Mesendoderm (in vitro differentiated cells): ENCODE measurements around the gene RASGRF1.

Experiments
- DNase-seq: peaks from one replicate; pipeline ENCODE4 v3.0.0; 2013
- H2AK5ac ChIP-seq: 2 replicates; pipeline ENCODE4 v1.6.1; 2013; ENCODE audit warnings: low read length, inconsistent platforms
- H2BK120ac ChIP-seq: 2 replicates; pipeline ENCODE4 v1.6.1; 2013; ENCODE audit warnings: low read depth, mild to moderate bottlenecking, low read length, moderate library complexity, mixed read lengths
- H2BK15ac ChIP-seq: replicated peaks from 2 replicates; pipeline ENCODE4 v1.6.1; 2013; ENCODE audit warnings: low read depth, mild to moderate bottlenecking, moderate library complexity
- H2BK5ac ChIP-seq: 2 replicates; pipeline ENCODE4 v1.6.1; 2013; ENCODE audit warnings: low read length, inconsistent platforms
- H3K18ac ChIP-seq: 2 replicates; pipeline ENCODE4 v1.6.1; 2013; ENCODE audit warnings: mild to moderate bottlenecking, low read length, mixed read lengths
- H3K23ac ChIP-seq: one replicate; pipeline ENCODE4 v1.6.1; 2013; ENCODE audit warnings: low read length
- H3K27ac ChIP-seq: 2 replicates; pipeline ENCODE4 v1.5.1; 2013; ENCODE audit warnings: low read depth, mild to moderate bottlenecking, inconsistent platforms, low read length, moderate library complexity
- H3K27me3 ChIP-seq: 2 replicates; pipeline ENCODE4 v1.6.1; 2013; ENCODE audit warnings: low read length, control low read depth, mild to moderate bottlenecking, inconsistent platforms; ENCODE audit not compliant: insufficient read depth, poor library complexity
- H3K36me3 ChIP-seq: 2 replicates; pipeline ENCODE4 v1.6.1; 2013; ENCODE audit warnings: low read length, inconsistent platforms; ENCODE audit not compliant: control insufficient read depth, insufficient read depth
- H3K4ac ChIP-seq: one replicate; pipeline ENCODE4 v1.6.1; 2013; ENCODE audit warnings: low read depth, mild to moderate bottlenecking, low read length, moderate library complexity
- H3K4me1 ChIP-seq: 2 replicates; pipeline ENCODE4 v1.6.1; 2013; ENCODE audit warnings: low read depth, low read length, inconsistent platforms; ENCODE audit not compliant: control insufficient read depth
- H3K4me2 ChIP-seq: 2 replicates; pipeline ENCODE4 v1.6.1; 2013; ENCODE audit warnings: low read length
- H3K4me3 ChIP-seq: 2 replicates; pipeline ENCODE4 v1.5.1; 2013; ENCODE audit warnings: mild to moderate bottlenecking, low read length
- H3K56ac ChIP-seq: one replicate; pipeline ENCODE4 v1.6.1; 2013; ENCODE audit warnings: low read length
- H3K79me1 ChIP-seq: 2 replicates; pipeline ENCODE4 v1.6.1; 2013; ENCODE audit warnings: low read length, inconsistent platforms
- H3K79me2 ChIP-seq: 2 replicates; pipeline ENCODE4 v1.6.1; 2013; ENCODE audit warnings: mild to moderate bottlenecking, low read length; ENCODE audit not compliant: control insufficient read depth, insufficient read depth
- H3K9ac ChIP-seq: 2 replicates; pipeline ENCODE4 v1.6.1; 2013; ENCODE audit warnings: low read length, inconsistent platforms
- H4K5ac ChIP-seq: one replicate; pipeline ENCODE4 v1.6.1; 2013; ENCODE audit warnings: low read length
- H4K8ac ChIP-seq: one replicate; pipeline ENCODE4 v1.6.1; 2013; ENCODE audit warnings: low read depth, mild to moderate bottlenecking, control low read depth, low read length, moderate library complexity
- WGBS: extraction: QIAGEN DNeasy Blood & Tissue Kit; methylation state at CpG from one replicate; pipeline ENCODE4 v1.1.7; 2013; ENCODE audit warnings: low lambda C conversion rate, missing lambda C conversion rate; ENCODE audit not compliant: insufficient coverage; ENCODE audit errors: extremely low coverage; 5-methylcytosine and 5-hydroxymethylcytosine counted together

Gene RASGRF1

DNA sequence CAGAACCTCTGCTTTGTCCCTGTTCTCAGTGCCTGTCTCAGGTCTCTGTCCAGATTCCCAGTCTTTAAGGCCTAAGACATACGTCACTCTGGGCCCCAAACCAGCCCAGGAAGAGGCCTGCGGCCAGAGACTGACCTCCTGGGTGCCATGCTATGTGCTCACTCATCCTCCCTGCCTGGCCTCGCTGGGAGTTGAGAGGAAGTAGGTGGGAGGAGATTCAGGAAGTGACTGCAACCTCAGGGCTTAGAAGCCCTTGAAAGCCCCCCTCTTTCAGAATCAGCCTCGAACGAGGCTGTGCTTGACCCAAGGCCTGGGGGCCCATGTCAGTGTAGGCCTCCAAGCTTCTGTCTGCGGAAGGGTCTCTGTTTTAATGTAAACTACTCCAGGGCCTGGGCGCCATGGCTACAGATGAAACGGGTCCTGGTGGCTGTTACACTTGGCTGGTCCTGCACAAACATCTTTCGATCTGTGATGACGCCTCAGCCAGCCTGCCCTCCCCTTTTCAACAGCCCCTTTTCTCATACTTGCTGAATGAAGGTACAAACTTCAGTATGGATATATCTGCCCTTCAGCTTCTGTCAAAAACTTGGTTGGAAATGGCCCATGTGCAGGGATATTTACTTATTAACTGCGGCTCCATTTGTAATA lies 11.7 kb downstream of the RASGRF1 start:
- H2BK15ac ChIP-seq = no peak overlapping the region
- H3K36me3 ChIP-seq = no peaks in the 10 kb centered on the region
- no peak overlapping the region for H3K9ac ChIP-seq
- H2BK5ac ChIP-seq = no peak overlapping the region
- H3K4ac ChIP-seq = no peak overlapping the region
- H3K23ac ChIP-seq = no peak overlapping the region
- H3K56ac ChIP-seq = no peak overlapping the region
- H4K5ac ChIP-seq = no peak overlapping the region
- no peaks in the 10 kb centered on the region for H3K27me3 ChIP-seq
- no CpG with 5 or more reads among the region's 11 CpGs for WGBS
- H3K79me1 ChIP-seq = no peaks in the 10 kb centered on the region
- no peak overlapping the region for H3K4me3 ChIP-seq
- H2BK120ac ChIP-seq = no peak overlapping the region
- H2AK5ac ChIP-seq = no peak overlapping the region
- H3K27ac ChIP-seq = no peak overlapping the region
- no peak overlapping the region for H4K8ac ChIP-seq
- DNase-seq = no peak
- no peak overlapping the region for H3K4me2 ChIP-seq
- no peak overlapping the region for H3K18ac ChIP-seq
- no peaks in the 10 kb centered on the region for H3K79me2 ChIP-seq
- no peaks in the 10 kb centered on the region for H3K4me1 ChIP-seq

- H4K8ac ChIP-seq = no peak overlapping the region
- no peak overlapping the region for H3K18ac ChIP-seq
- H2AK5ac ChIP-seq = no peak overlapping the region
- H2BK5ac ChIP-seq = no peak overlapping the region
- H2BK15ac ChIP-seq = no peak overlapping the region
- no peaks in the 10 kb centered on the region for H3K27me3 ChIP-seq
- no peak overlapping the region for H3K4ac ChIP-seq
- no CpG with 5 or more reads among the region's 5 CpGs for WGBS
- no peak overlapping the region for H3K23ac ChIP-seq
- H3K4me2 ChIP-seq = no peak overlapping the region
- H3K79me1 ChIP-seq = no peaks in the 10 kb centered on the region
- H2BK120ac ChIP-seq = no peak overlapping the region
- H3K27ac ChIP-seq = no peak overlapping the region
- H3K36me3 ChIP-seq = no peaks in the 10 kb centered on the region
- DNase-seq = no peak
- H3K56ac ChIP-seq = no peak overlapping the region
- no peak overlapping the region for H3K4me3 ChIP-seq
- H3K4me1 ChIP-seq = no peaks in the 10 kb centered on the region
- H4K5ac ChIP-seq = no peak overlapping the region
- H3K79me2 ChIP-seq = no peaks in the 10 kb centered on the region
- no peak overlapping the region for H3K9ac ChIP-seq
Observed at GRCh38 chr15:79078003-79078402, 12.6 kb downstream of the RASGRF1 start.

DNA sequence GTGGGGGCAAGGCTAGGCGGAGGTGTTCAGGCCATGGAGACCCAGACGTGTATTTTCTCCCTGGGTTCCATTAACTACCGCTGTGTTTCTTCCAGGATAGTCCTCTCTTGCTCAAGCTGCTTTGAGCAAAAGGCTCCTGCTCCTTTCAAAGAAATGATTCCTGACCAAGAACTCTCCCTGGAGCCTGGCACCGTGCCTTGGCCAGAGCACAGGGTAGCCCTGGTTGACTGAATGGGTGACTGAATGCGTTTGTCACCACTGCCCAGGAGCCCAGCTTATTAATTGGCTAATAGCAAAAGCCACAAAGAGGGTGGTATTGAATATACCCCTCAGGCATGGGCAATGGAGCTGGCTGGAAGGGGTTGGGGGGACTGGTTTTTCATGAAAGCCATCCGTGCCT lies 13.9 kb downstream of the RASGRF1 start:
- Histone ChIP-seq H3K9ac (no peak overlapping the region), H2AK5ac (no peak overlapping the region), H3K4me1 (no peaks in the 10 kb centered on the region), H3K36me3 (no peaks in the 10 kb centered on the region), H3K23ac (no peak overlapping the region), H2BK5ac (no peak overlapping the region), H3K27ac (no peak overlapping the region), H3K56ac (no peak overlapping the region), H3K4me3 (no peak overlapping the region), H3K79me1 (no peaks in the 10 kb centered on the region), H4K5ac (no peak overlapping the region), H3K27me3 (no peaks in the 10 kb centered on the region), H3K18ac (no peak overlapping the region), H3K4ac (no peak overlapping the region), H2BK15ac (no peak overlapping the region), H3K79me2 (no peaks in the 10 kb centered on the region), H2BK120ac (no peak overlapping the region), H4K8ac (no peak overlapping the region), H3K4me2 (no peak overlapping the region)
- no CpG with 5 or more reads among the region's 6 CpGs for WGBS
- DNase-seq = no peak

DNA sequence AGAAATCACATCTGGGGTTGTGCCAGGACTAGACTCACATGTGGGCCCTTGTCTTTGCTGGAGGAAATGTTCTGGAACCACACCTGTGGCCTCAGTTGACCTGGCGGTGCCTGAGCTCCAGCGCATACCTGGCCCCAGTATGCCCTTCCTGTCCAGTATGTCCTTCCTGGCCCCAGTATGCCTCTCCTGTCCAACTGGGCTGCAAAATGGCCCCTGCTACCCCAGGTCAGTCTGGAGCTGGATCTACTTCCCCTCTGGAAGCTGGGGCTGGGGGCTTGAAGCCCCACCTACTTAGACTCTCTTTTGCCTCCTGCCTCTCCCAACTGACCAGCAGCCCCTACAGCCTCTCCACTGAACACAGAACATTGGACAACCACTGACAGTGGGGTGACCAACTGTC lies 15.3 kb downstream of the RASGRF1 start:
- no peaks in the 10 kb centered on the region for H3K79me1 ChIP-seq
- no peak for DNase-seq
- H2AK5ac ChIP-seq = no peak overlapping the region
- H3K4me1 ChIP-seq = no peaks in the 10 kb centered on the region
- no peak overlapping the region for H4K8ac ChIP-seq
- no peak overlapping the region for H3K9ac ChIP-seq
- H3K36me3 ChIP-seq = no peaks in the 10 kb centered on the region
- no peak overlapping the region for H2BK120ac ChIP-seq
- H3K18ac ChIP-seq = no peak overlapping the region
- no peak overlapping the region for H3K56ac ChIP-seq
- H2BK5ac ChIP-seq = no peak overlapping the region
- H3K27ac ChIP-seq = no peak overlapping the region
- no peak overlapping the region for H2BK15ac ChIP-seq
- H3K4ac ChIP-seq = no peak overlapping the region
- H3K4me2 ChIP-seq = no peak overlapping the region
- no peaks in the 10 kb centered on the region for H3K79me2 ChIP-seq
- H3K4me3 ChIP-seq = no peak overlapping the region
- no CpG with 5 or more reads among the region's 2 CpGs for WGBS
- H3K23ac ChIP-seq = no peak overlapping the region
- no peaks in the 10 kb centered on the region for H3K27me3 ChIP-seq
- H4K5ac ChIP-seq = no peak overlapping the region

DNA sequence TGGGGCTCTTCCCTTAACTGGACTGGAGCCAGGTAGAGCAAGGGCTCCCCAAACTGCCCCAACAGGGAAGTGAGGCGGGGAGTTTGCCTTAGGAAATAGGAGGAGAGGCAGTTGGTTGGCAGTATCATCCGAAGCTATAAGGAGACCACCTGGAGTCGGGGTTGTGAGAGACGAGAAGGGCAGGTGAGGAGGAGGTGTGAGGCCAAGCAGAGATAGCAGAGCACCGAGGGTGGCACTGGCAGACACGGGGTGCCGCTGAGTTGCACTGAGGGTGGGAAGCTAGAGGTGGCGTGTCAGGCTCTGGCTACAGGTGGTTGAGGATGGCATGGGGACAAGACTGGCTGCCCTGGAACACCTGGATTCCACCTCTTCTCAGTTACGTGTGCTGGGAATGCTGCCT lies 17.2 kb downstream of the RASGRF1 start:
- H3K79me2 ChIP-seq = no peaks in the 10 kb centered on the region
- H4K8ac ChIP-seq = no peak overlapping the region
- no peak overlapping the region for H3K27ac ChIP-seq
- H3K27me3 ChIP-seq = no peaks in the 10 kb centered on the region
- no peaks in the 10 kb centered on the region for H3K4me1 ChIP-seq
- H3K79me1 ChIP-seq = no peaks in the 10 kb centered on the region
- no peak overlapping the region for H3K56ac ChIP-seq
- no peak overlapping the region for H3K4me2 ChIP-seq
- no peak overlapping the region for H3K18ac ChIP-seq
- H2AK5ac ChIP-seq = no peak overlapping the region
- H3K23ac ChIP-seq = no peak overlapping the region
- WGBS = no CpG with 5 or more reads among the region's 9 CpGs
- no peak overlapping the region for H3K4ac ChIP-seq
- no peak overlapping the region for H4K5ac ChIP-seq
- no peak overlapping the region for H3K4me3 ChIP-seq
- no peak overlapping the region for H3K9ac ChIP-seq
- H2BK120ac ChIP-seq = no peak overlapping the region
- H3K36me3 ChIP-seq = no peaks in the 10 kb centered on the region
- DNase-seq = no peak
- H2BK15ac ChIP-seq = no peak overlapping the region
- no peak overlapping the region for H2BK5ac ChIP-seq

GRCh38 chr15:79071901-79072300 lies 18.7 kb downstream of the RASGRF1 start:
- Histone ChIP-seq H3K9ac (no peak overlapping the region), H3K56ac (no peak overlapping the region), H3K4me2 (no peak overlapping the region), H3K18ac (no peak overlapping the region), H2AK5ac (no peak overlapping the region), H3K4me1 (no peaks in the 10 kb centered on the region), H3K36me3 (no peaks in the 10 kb centered on the region), H3K23ac (no peak overlapping the region), H2BK5ac (no peak overlapping the region), H3K79me1 (no peaks in the 10 kb centered on the region), H3K27ac (no peak overlapping the region), H3K27me3 (no peaks in the 10 kb centered on the region), H4K8ac (no peak overlapping the region), H3K4ac (no peak overlapping the region), H2BK15ac (no peak overlapping the region), H3K4me3 (no peak overlapping the region), H4K5ac (no peak overlapping the region), H3K79me2 (no peaks in the 10 kb centered on the region), H2BK120ac (no peak overlapping the region)
- DNase-seq = no peak
- no CpG with 5 or more reads among the region's 3 CpGs for WGBS
